Measurements from ENCODE around the gene KBTBD13.

Gene KBTBD13

GRCh38 chr15:65086680-65087111 lies 10.2 kb downstream of the KBTBD13 start:
- TF ChIP-seq CTCF (conservative IDR thresholded peaks at IDR 0.05) = peak; percentile 25; the same call in 1 of the 2 replicates
- no peak overlapping the region for H3K27ac ChIP-seq

GRCh38 chr15:65087411-65087810 lies 10.9 kb downstream of the KBTBD13 start:
- no peak overlapping the region for H3K27ac ChIP-seq
- TF ChIP-seq CTCF (conservative IDR thresholded peaks at IDR 0.05) = no peak

GRCh38 chr15:65087873-65088642 lies 11.5 kb downstream of the KBTBD13 start:
- TF ChIP-seq CTCF (conservative IDR thresholded peaks at IDR 0.05) = no peak
- no peak overlapping the region for H3K27ac ChIP-seq

GRCh38 chr15:65088643-65089021 lies 12.1 kb downstream of the KBTBD13 start:
- no peak overlapping the region for H3K27ac ChIP-seq
- TF ChIP-seq CTCF (conservative IDR thresholded peaks at IDR 0.05) = no peak

GRCh38 chr15:65089206-65089824 lies 12.8 kb downstream of the KBTBD13 start:
- TF ChIP-seq CTCF (conservative IDR thresholded peaks at IDR 0.05) = no peak
- H3K27ac ChIP-seq = no peak overlapping the region

- H3K27ac ChIP-seq = no peak overlapping the region
- no peak for TF ChIP-seq CTCF (conservative IDR thresholded peaks at IDR 0.05)
These were observed 15.6 kb downstream of the KBTBD13 start for GRCh38 chr15:65091946-65092770.

All from VCaP (cell line).